Measurements from ENCODE around the gene FMC1.

FMC1 gene

DNA sequence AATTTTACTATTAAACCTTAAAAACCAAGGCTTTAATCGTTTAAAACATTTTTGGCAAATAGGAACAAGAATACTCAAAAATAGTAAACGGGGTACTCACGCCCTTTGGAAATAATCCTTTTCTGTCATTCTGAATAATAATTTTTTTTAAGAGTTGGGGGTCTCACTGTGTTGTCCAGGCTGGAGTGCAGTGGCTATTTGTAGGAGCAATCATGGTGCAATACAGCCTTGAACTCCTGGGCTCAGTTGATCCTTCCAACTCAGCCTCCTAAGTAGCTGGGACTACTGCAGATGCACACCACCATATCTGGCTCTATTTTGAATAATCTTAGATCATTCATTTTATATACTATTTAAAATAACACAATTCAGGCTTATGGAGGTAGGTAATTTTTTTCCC lies 43.5 kb downstream of the FMC1 start:
- DNase-seq: no peak

DNA sequence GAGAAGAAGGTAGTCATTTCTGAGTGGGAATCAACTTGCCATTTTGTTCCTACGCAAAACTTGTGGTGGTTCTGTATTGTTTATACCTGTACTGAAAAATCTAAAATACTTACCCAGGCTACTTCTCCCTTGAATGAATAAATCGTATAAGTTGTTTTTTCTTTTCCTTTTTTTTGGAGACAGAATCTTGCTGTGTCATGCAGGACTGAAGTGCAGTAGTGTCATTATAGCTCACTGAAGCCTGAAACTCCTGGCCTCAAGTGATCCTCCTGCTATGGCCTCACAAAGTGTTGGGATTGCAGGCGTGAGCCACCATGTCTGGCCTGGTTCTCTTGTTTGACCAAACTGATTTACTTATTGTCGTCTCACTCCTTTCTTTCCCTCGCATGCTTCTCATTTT lies 46.5 kb downstream of the FMC1 start:
- DNase-seq: no peak

DNA sequence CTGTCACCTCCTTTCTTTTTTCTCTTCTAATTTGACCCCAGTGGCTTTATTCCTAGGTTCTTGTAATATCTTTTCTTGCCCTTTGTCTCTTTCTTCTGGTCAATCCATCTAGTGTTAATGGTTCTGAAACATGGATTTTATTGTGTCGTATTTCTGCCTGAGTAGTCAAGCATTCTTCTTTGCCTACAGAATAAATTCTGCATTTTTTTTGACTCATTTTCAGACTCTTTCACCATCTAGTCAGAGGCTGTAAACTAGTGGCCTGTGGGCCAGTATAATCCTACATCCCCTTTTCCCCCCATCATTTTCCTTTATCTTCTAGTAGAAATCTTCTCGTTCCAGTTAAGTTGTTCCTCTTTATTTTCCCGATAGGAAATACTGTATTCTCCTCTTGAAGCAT lies 48.0 kb downstream of the FMC1 start:
- DNase-seq: no peak

DNA sequence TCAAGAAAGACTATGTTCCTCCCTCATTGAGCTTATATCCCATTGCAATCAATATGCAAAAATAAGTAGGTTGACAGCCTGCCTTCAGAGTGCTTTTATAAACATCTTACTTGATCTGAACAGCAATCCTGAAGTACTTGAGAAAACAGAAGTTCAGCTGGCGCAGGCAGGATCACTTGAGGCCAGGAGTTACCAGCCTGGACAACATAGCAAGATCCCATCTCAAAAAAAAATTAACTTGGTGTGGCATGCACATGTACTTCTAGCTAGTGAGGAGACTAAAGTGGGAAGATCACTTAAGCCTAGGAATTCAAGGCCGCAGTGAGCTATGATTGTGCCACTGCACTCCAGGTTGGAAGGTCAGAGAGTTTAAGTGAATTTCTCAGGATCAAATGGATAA lies 48.6 kb downstream of the FMC1 start:
- DNase-seq: no peak

DNA sequence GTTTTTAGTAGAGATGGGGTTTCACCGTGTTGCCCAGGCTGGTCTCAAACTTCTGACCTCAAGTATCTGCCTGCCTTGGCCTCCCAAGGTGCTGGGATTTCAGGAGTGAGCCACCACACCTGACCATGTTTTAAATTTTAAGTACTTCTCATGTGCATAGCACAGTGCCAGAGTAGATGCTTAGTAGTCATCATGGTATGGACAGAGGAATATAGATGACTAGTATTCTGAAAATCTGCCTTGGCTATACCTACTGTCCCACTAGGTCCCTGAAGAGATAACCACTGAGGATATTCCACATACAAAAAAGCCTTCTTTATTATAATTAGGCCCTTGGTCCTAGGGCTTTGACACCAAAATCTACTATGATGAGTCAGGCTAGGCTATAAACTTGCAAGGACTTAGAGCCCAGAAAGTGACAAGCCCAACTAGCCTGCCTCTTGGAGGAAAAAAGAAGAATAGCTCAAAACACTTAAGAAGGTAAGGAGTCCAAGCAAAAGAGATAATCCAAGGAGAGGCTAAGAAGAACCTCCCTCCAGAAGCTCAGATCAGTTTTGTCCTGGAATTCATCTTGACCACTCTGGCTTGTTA lies 52.6 kb downstream of the FMC1 start:
- no peak for DNase-seq

GRCh38 chr7:139394540-139394939 lies 53.4 kb downstream of the FMC1 start:
- DNase-seq: no peak

Data from suppressor macrophage treated with lipopolysaccharide for 1 hour (primary cell).